Spleen (tissue), 7 donors: ENCODE results near the gene SFTPB.

ENCODE experiments used
- POLR2AphosphoS5 ChIP-seq, 3 donors: sonication (generic); formaldehyde crosslinking; IDR thresholded peaks; one replicate each; pipeline ENCODE4 v1.5.1; 2017; ENCODE audit warnings: antibody characterized with exemption in 3 of 3
- TF ChIP-seq, protein P1 (sequence below), 11 experiments: fragments of 200-600 bp in 7 of 11; fragments of 450-650 bp in 4 of 11; sonication (generic) in 4 of 11; IDR thresholded peaks in 8 of 11; conservative IDR thresholded peaks in 3 of 11; 1 replicate in 7 of 11; 2 replicates in 4 of 11; pipeline versions ENCODE4 v1.4.0 to v1.8.0; 2016 to 2021; ENCODE audit warnings: antibody characterized with exemption in 11 of 11, inconsistent platforms in 4 of 11, mild to moderate bottlenecking in 1 of 11
- donor health status: DM: no; HTN: no; CAD: no; lungs with moderate emphysema.
- donor health status: DM: no; HTN: no; CAD: no.
- donor health status: DM: no; HTN: no; CAD: no.

DNA sequence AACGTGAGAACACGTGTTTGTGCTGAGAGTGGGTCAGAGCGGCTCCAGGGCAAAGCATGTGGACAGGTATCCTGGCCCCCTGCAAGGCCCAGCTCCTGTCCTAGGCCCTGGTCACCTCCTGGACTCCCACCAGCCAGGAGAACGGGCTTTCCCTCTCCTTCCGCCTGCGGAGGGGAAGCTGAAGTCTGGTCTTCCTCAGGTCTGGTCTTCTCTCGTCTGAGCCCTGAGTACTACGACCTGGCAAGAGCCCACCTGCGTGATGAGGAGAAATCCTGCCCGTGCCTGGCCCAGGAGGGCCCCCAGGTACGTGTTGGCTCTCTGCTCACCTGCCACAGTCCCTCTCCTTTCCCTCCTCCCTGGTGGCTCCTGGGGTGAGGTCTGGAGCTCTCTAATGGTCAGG lies 27.1 kb upstream of the SFTPB start:
- TF ChIP-seq, protein P1, sequence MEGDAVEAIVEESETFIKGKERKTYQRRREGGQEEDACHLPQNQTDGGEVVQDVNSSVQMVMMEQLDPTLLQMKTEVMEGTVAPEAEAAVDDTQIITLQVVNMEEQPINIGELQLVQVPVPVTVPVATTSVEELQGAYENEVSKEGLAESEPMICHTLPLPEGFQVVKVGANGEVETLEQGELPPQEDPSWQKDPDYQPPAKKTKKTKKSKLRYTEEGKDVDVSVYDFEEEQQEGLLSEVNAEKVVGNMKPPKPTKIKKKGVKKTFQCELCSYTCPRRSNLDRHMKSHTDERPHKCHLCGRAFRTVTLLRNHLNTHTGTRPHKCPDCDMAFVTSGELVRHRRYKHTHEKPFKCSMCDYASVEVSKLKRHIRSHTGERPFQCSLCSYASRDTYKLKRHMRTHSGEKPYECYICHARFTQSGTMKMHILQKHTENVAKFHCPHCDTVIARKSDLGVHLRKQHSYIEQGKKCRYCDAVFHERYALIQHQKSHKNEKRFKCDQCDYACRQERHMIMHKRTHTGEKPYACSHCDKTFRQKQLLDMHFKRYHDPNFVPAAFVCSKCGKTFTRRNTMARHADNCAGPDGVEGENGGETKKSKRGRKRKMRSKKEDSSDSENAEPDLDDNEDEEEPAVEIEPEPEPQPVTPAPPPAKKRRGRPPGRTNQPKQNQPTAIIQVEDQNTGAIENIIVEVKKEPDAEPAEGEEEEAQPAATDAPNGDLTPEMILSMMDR (IDR thresholded peaks at IDR 0.05 in 8 of 11, conservative IDR thresholded peaks at IDR 0.05 in 3 of 11): no peak
- TF ChIP-seq POLR2AphosphoS5 (IDR thresholded peaks at IDR 0.05): no peak
